HG03432 (cell line): ENCODE results near the gene GRIK2.
A peak's percentile ranks its signal among the peaks of the same experiment; 100 is the strongest.
"Not testable (repeated sequence)": the region's sequence is repeated elsewhere in the genome, so short reads cannot be mapped to it uniquely, and the experiment has no call there.

Experiments used
- ATAC-seq: cut with Tn5 transposase; IDR thresholded peaks from one replicate; pipeline ENCODE4 v1.9.1; 2021; ENCODE audit warnings: mild to moderate bottlenecking, moderate library complexity; ENCODE audit not compliant: unreplicated experiment

The GRIK2 gene

GRCh38 chr6:101613556-101613955 is 220.0 kb downstream of the GRIK2 start:
- no peak for ATAC-seq

GRCh38 chr6:101614774-101615173 is 221.3 kb downstream of the GRIK2 start:
- ATAC-seq = peak; percentile 54

GRCh38 chr6:101626269-101626668 is 232.8 kb downstream of the GRIK2 start:
- no peak for ATAC-seq

GRCh38 chr6:101630941-101631340 is 237.4 kb downstream of the GRIK2 start:
- ATAC-seq = no peak

- ATAC-seq = no peak
Observed at GRCh38 chr6:101633081-101633480, 239.6 kb downstream of the GRIK2 start.

GRCh38 chr6:101638865-101639264 is 245.4 kb downstream of the GRIK2 start:
- not testable (repeated sequence) for ATAC-seq

GRCh38 chr6:101640131-101640530 is 246.6 kb downstream of the GRIK2 start:
- ATAC-seq = no peak

GRCh38 chr6:101645770-101646169 is 252.3 kb downstream of the GRIK2 start:
- ATAC-seq = no peak

GRCh38 chr6:101650402-101651100 is 257.0 kb downstream of the GRIK2 start:
- no peak for ATAC-seq

- ATAC-seq = no peak
Observed at GRCh38 chr6:101652079-101652478, 258.6 kb downstream of the GRIK2 start.

- no peak for ATAC-seq
Observed at GRCh38 chr6:101655109-101655508, 261.6 kb downstream of the GRIK2 start.

- peak; percentile 92 for ATAC-seq
Observed at GRCh38 chr6:101662111-101662897, 268.8 kb downstream of the GRIK2 start.

GRCh38 chr6:101663100-101663499 is 269.6 kb downstream of the GRIK2 start:
- no peak for ATAC-seq

- ATAC-seq = no peak
Observed at GRCh38 chr6:101666256-101666655, 272.7 kb downstream of the GRIK2 start.

- no peak for ATAC-seq
Observed at GRCh38 chr6:101668496-101669030, 275.1 kb downstream of the GRIK2 start.

GRCh38 chr6:101676187-101676586 is 282.7 kb downstream of the GRIK2 start:
- ATAC-seq = no peak

GRCh38 chr6:101682937-101683336 is 289.4 kb downstream of the GRIK2 start:
- ATAC-seq = no peak

- ATAC-seq = no peak
Observed at GRCh38 chr6:101683884-101684283, 290.4 kb downstream of the GRIK2 start.

- no peak for ATAC-seq
Observed at GRCh38 chr6:101686653-101687052, 293.1 kb downstream of the GRIK2 start.

GRCh38 chr6:101689156-101689555 is 295.6 kb downstream of the GRIK2 start:
- no peak for ATAC-seq

GRCh38 chr6:101689695-101690094 is 296.2 kb downstream of the GRIK2 start:
- ATAC-seq = no peak

GRCh38 chr6:101700655-101701054 is 307.1 kb downstream of the GRIK2 start:
- no peak for ATAC-seq
